ENCODE measurements around the gene PRM1.
"Not testable (repeated sequence)": the region's sequence is repeated elsewhere in the genome, so short reads cannot be mapped to it uniquely, and the experiment has no call there.

DNA sequence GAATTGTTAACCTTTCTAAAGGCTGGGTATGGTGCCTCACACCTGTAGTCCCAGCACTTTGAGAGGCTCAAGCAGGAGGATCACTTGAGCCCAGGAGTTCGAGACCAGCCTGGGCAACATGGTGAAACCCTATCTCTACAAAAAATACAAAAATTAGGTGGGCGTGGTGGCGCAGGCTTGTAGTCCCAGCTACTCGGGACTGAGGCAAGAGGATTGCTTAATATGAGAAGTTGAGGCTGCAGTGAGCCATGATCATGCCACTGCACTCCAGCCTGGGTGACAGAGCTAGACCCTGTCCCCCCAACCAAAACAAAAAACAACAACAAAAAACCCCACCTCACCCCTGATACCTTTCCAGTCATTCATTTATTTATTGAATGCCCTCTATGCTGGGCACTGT lies 8.6 kb upstream of the PRM1 start:
- TF ChIP-seq, protein P1, sequence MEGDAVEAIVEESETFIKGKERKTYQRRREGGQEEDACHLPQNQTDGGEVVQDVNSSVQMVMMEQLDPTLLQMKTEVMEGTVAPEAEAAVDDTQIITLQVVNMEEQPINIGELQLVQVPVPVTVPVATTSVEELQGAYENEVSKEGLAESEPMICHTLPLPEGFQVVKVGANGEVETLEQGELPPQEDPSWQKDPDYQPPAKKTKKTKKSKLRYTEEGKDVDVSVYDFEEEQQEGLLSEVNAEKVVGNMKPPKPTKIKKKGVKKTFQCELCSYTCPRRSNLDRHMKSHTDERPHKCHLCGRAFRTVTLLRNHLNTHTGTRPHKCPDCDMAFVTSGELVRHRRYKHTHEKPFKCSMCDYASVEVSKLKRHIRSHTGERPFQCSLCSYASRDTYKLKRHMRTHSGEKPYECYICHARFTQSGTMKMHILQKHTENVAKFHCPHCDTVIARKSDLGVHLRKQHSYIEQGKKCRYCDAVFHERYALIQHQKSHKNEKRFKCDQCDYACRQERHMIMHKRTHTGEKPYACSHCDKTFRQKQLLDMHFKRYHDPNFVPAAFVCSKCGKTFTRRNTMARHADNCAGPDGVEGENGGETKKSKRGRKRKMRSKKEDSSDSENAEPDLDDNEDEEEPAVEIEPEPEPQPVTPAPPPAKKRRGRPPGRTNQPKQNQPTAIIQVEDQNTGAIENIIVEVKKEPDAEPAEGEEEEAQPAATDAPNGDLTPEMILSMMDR (IDR thresholded peaks at IDR 0.05; ENCODE audit: low read depth, low read length), result not testable (repeated sequence)
- TF ChIP-seq, protein P2, sequence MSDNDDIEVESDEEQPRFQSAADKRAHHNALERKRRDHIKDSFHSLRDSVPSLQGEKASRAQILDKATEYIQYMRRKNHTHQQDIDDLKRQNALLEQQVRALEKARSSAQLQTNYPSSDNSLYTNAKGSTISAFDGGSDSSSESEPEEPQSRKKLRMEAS (IDR thresholded peaks at IDR 0.05; ENCODE audit: low read depth, low read length), result not testable (repeated sequence)
- TF ChIP-seq POLR2A (IDR thresholded peaks at IDR 0.05; ENCODE audit: extremely low read depth, insufficient read length), result not testable (repeated sequence)
